K562 (cell line): ENCODE results near the gene TTLL10. TPM values are rescaled to one million over a fixed set of nuclear protein-coding genes. Genes with fewer than 3 reads are reported as not detected.

ENCODE experiments used
- CCNT2 ChIP-seq: IDR thresholded peaks from 2 replicates; pipeline ENCODE4 v1.6.1; 2011; ENCODE audit warnings: borderline replicate concordance, low read depth, mild to moderate bottlenecking, moderate library complexity, mixed read lengths, low read length; ENCODE audit not compliant: insufficient read length; ENCODE audit errors: extremely low read depth
- FOXM1 ChIP-seq, 2 experiments: fragments of 450-650 bp in 1 of 2; sonication (generic) in 1 of 2; formaldehyde crosslinking in 1 of 2; IDR thresholded peaks; 2 replicates each; pipeline versions ENCODE4 v1.6.1 to v1.9.0; 2017 to 2022; ENCODE audit warnings: low read depth in 2 of 2, mild to moderate bottlenecking in 2 of 2, missing genetic modification reagents in 1 of 2, moderate library complexity in 1 of 2
- JUNB ChIP-seq: fragments of 450-650 bp; formaldehyde crosslinking; conservative IDR thresholded peaks from 2 replicates; pipeline ENCODE4 v1.4.0; 2020; ENCODE audit warnings: mild to moderate bottlenecking
- NFIC ChIP-seq: fragments of 450-650 bp; IDR thresholded peaks from 2 replicates; pipeline ENCODE4 v1.6.1; 2017; ENCODE audit warnings: mild to moderate bottlenecking, inconsistent platforms
- RNF219 ChIP-seq: fragments of 250-450 bp; sonication (Bioruptor Pico); IDR thresholded peaks from 2 replicates; pipeline ENCODE4 v1.5.0; 2022; ENCODE audit warnings: mild to moderate bottlenecking
- SMAD1 ChIP-seq: fragments of 150-350 bp; IDR thresholded peaks from 2 replicates; pipeline ENCODE4 v1.6.1; 2014; ENCODE audit warnings: low read length, low read depth; ENCODE audit not compliant: partially characterized antibody
- SRSF1 ChIP-seq: fragments of 200-400 bp; formaldehyde crosslinking; IDR thresholded peaks from 2 replicates; pipeline ENCODE4 v1.6.1; 2017; ENCODE audit warnings: mild to moderate bottlenecking, low read depth, low read length, moderate library complexity
- SRSF3 ChIP-seq: fragments of 200-400 bp; formaldehyde crosslinking; IDR thresholded peaks from 2 replicates; pipeline ENCODE4 v1.6.1; 2016; ENCODE audit warnings: mild to moderate bottlenecking, low read length, moderate library complexity; ENCODE audit not compliant: insufficient read depth
- TAF1 ChIP-seq: IDR thresholded peaks from 2 replicates; pipeline ENCODE4 v1.6.1; 2011; ENCODE audit warnings: mild to moderate bottlenecking, low read length, moderate library complexity; ENCODE audit not compliant: insufficient read depth, control insufficient read depth, severe bottlenecking; ENCODE audit errors: extremely low read depth
- TAF7 ChIP-seq: fragments of 450-650 bp; IDR thresholded peaks from 2 replicates; pipeline ENCODE4 v1.6.1; 2016; ENCODE audit warnings: missing genetic modification characterization, missing compliant biosample characterization
- TAL1 ChIP-seq: fragments of 450-650 bp; IDR thresholded peaks from 2 replicates; pipeline ENCODE4 v1.6.1; 2016; ENCODE audit warnings: mild to moderate bottlenecking
- TEAD1 ChIP-seq, 2 experiments: fragments of 450-650 bp in 1 of 2; sonication (generic) in 1 of 2; formaldehyde crosslinking; IDR thresholded peaks; 2 replicates each; pipeline versions ENCODE4 v1.4.0 to v1.8.0; 2020 to 2022; ENCODE audit warnings: mild to moderate bottlenecking in 2 of 2, missing genetic modification reagents in 1 of 2
- ZKSCAN1 ChIP-seq: fragments of 150-350 bp; IDR thresholded peaks from 2 replicates; pipeline ENCODE4 v1.6.1; 2016; ENCODE audit warnings: low read depth, low read length
- ZNF146 ChIP-seq: IDR thresholded peaks from one replicate; pipeline ENCODE4 v1.6.1; 2018; ENCODE audit warnings: missing compliant biosample characterization; ENCODE audit not compliant: unreplicated experiment
- ZNF175 ChIP-seq: fragments of 200-800 bp; sonication (Bioruptor generic); IDR thresholded peaks from 2 replicates; pipeline ENCODE4 v1.6.1; 2016; ENCODE audit warnings: low read depth, mild to moderate bottlenecking, missing genetic modification characterization, missing compliant biosample characterization
- ZNF408 ChIP-seq: fragments of 250-450 bp; sonication (Bioruptor Pico); IDR thresholded peaks from 2 replicates; pipeline ENCODE4 v1.4.0; 2020; ENCODE audit warnings: low read depth, mild to moderate bottlenecking, moderate library complexity
- ZNF764 ChIP-seq: fragments of 250-450 bp; sonication (Bioruptor Pico); IDR thresholded peaks from 2 replicates; pipeline ENCODE4 v1.4.0; 2020; ENCODE audit warnings: low read depth, mild to moderate bottlenecking, moderate library complexity
- polyA plus RNA-seq, 8 experiments: library from polyadenylated mRNA; depleted of rRNA in 4 of 8; stranded (reverse) in 5 of 8; unstranded in 3 of 8; fragments of >200 nt; fragmentation: Nextera tagmentation in 2 of 8; fragmentation: Illumina TruSeq in 1 of 8; extraction: Ambion mirVana in 2 of 8; extraction: Trizol in 1 of 8; gene quantifications; 2 replicates each; pipeline versions ENCODE4 v1.2.1 to v1.2.3, GENCODE V29; 2011 to 2014; ENCODE audit warnings: inconsistent platforms in 1 of 8, missing spikeins in 1 of 8
- total RNA-seq, 7 experiments: library from RNA; depleted of rRNA in 6 of 7; stranded (reverse); fragments of >200 nt in 6 of 7; fragmentation: Illumina TruSeq in 2 of 7; extraction: Trizol in 2 of 7; gene quantifications; 2 replicates each; pipeline versions ENCODE4 v1.2.1 to v1.2.3, GENCODE V29; 2011 to 2021; ENCODE audit warnings: low replicate concordance in 1 of 7
- TF ChIP-seq, protein P1 (sequence below): sonication (generic); formaldehyde crosslinking; IDR thresholded peaks from 2 replicates; pipeline ENCODE4 v1.8.0; 2022; ENCODE audit warnings: mild to moderate bottlenecking, missing genetic modification reagents
- TF ChIP-seq, protein P2 (sequence below): fragments of 450-650 bp; IDR thresholded peaks from 2 replicates; pipeline ENCODE4 v1.6.1; 2018; ENCODE audit warnings: mild to moderate bottlenecking, low read depth; ENCODE audit not compliant: partially characterized antibody
- TF ChIP-seq, protein P3 (sequence below): fragments of 250-450 bp; sonication (Bioruptor Pico); IDR thresholded peaks from 2 replicates; pipeline ENCODE4 v1.8.0; 2021; ENCODE audit warnings: moderate library complexity, mild to moderate bottlenecking, inconsistent platforms

Gene TTLL10
- total and polyA plus RNA-seq, 9 of the 15 experiments (the other 6 are each of a cell fraction or from before 2014, with no cell fraction given), result not detected

DNA sequence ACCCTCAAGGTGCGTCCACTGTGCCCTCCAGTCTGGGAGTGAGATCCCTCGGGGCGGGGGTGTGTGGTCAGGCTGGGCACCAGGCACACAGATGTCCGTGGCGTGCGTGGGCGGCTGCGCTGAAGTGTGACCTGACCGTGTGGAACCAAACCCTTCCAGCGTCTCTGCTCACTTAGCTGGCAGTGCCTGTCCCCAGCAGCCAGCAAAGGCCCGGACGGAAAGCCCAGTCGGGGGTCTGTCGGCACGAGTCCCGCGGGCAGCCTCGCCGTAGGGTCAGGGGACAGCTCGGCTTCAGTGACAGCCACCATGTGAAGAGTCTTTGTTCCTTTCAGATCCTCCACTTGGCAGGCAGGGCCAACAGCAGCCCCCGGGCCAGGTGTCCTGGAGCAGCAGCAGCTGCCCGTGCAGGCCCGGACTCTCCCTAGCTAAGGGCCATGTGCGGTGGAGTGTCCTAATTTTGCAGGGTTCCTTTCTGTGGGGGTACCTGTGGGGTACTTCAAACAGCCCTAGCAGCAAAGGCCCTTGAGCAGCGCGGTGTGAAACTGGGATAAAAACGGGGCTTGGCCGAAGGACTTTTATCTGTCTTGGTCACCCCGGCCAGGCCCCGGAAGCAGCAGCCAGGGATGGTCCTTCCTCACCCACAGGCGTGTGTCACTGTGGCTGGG is 11.6 kb downstream of the TTLL10 start (continued):
- TF ChIP-seq FOXM1 (IDR thresholded peaks at IDR 0.05; ENCODE audit: low read depth), result no peak
- no peak for TF ChIP-seq FOXM1 (CRISPR knock-in tag; IDR thresholded peaks at IDR 0.05; ENCODE audit: low read depth)
- TF ChIP-seq, protein P1, sequence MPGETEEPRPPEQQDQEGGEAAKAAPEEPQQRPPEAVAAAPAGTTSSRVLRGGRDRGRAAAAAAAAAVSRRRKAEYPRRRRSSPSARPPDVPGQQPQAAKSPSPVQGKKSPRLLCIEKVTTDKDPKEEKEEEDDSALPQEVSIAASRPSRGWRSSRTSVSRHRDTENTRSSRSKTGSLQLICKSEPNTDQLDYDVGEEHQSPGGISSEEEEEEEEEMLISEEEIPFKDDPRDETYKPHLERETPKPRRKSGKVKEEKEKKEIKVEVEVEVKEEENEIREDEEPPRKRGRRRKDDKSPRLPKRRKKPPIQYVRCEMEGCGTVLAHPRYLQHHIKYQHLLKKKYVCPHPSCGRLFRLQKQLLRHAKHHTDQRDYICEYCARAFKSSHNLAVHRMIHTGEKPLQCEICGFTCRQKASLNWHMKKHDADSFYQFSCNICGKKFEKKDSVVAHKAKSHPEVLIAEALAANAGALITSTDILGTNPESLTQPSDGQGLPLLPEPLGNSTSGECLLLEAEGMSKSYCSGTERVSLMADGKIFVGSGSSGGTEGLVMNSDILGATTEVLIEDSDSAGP (CRISPR knock-in tag), result no peak
- TF ChIP-seq CCNT2, result peak; percentile 33
- no peak for TF ChIP-seq JUNB (CRISPR knock-in tag)
- TF ChIP-seq, protein P2, sequence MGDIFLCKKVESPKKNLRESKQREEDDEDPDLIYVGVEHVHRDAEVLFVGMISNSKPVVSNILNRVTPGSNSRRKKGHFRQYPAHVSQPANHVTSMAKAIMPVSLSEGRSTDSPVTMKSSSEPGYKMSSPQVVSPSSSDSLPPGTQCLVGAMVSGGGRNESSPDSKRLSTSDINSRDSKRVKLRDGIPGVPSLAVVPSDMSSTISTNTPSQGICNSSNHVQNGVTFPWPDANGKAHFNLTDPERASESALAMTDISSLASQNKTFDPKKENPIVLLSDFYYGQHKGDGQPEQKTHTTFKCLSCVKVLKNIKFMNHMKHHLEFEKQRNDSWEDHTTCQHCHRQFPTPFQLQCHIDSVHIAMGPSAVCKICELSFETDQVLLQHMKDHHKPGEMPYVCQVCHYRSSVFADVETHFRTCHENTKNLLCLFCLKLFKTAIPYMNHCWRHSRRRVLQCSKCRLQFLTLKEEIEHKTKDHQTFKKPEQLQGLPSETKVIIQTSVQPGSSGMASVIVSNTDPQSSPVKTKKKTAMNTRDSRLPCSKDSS, result no peak
- no peak for TF ChIP-seq ZNF146 (CRISPR knock-in tag)
- peak; percentile 39; the same call in 1 of the 2 replicates for TF ChIP-seq TAL1
- TF ChIP-seq ZNF408 (CRISPR knock-in tag), result no peak
- TF ChIP-seq RNF219 (CRISPR knock-in tag), result no peak
- TF ChIP-seq ZKSCAN1, result no peak
- TF ChIP-seq ZNF764 (CRISPR knock-in tag), result no peak
- TF ChIP-seq NFIC, result 0 out of 2 replicates have a peak, but pooled peaks have one; percentile 31
- no peak for TF ChIP-seq SMAD1
- TF ChIP-seq ZNF175 (CRISPR knock-in tag), result no peak
- TF ChIP-seq, protein P3, sequence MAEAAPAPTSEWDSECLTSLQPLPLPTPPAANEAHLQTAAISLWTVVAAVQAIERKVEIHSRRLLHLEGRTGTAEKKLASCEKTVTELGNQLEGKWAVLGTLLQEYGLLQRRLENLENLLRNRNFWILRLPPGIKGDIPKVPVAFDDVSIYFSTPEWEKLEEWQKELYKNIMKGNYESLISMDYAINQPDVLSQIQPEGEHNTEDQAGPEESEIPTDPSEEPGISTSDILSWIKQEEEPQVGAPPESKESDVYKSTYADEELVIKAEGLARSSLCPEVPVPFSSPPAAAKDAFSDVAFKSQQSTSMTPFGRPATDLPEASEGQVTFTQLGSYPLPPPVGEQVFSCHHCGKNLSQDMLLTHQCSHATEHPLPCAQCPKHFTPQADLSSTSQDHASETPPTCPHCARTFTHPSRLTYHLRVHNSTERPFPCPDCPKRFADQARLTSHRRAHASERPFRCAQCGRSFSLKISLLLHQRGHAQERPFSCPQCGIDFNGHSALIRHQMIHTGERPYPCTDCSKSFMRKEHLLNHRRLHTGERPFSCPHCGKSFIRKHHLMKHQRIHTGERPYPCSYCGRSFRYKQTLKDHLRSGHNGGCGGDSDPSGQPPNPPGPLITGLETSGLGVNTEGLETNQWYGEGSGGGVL (CRISPR knock-in tag), result no peak
- TF ChIP-seq SRSF3, result no peak
- TF ChIP-seq SRSF1, result no peak
- TF ChIP-seq TEAD1 (CRISPR knock-in tag; IDR thresholded peaks at IDR 0.05), result no peak
- no peak for TF ChIP-seq TAF7 (tag)
- peak; percentile 53 for TF ChIP-seq TAF1
